ENCODE results near the gene MAJIN.
"Not testable (repeated sequence)": the region's sequence is repeated elsewhere in the genome, so short reads cannot be mapped to it uniquely, and the experiment has no call there.

MAJIN gene

GRCh38 chr11:64990222-64990923 is 18.5 kb upstream of the MAJIN start:
- no peak for DNase-seq (ENCODE audit: low spot score)

GRCh38 chr11:64989416-64989815 is 17.5 kb upstream of the MAJIN start:
- no peak for DNase-seq (ENCODE audit: low spot score)

- no peak for DNase-seq (ENCODE audit: low spot score)
Observed at GRCh38 chr11:64987998-64988854, 16.3 kb upstream of the MAJIN start.

- DNase-seq (ENCODE audit: low spot score) = not testable (repeated sequence)
Observed at GRCh38 chr11:64983339-64983738, 11.4 kb upstream of the MAJIN start.

- DNase-seq (ENCODE audit: low spot score) = no peak
Observed at GRCh38 chr11:64976651-64977050, 4.7 kb upstream of the MAJIN start.

GRCh38 chr11:64974124-64974523 is 2.2 kb upstream of the MAJIN start:
- DNase-seq (ENCODE audit: low spot score) = no peak

- DNase-seq (ENCODE audit: low spot score) = no peak
Observed at GRCh38 chr11:64970731-64971151, 1.2 kb downstream of the MAJIN start.

GRCh38 chr11:64969209-64969608 is 2.7 kb downstream of the MAJIN start:
- no peak for DNase-seq (ENCODE audit: low spot score)

GRCh38 chr11:64967375-64967774 is 4.5 kb downstream of the MAJIN start:
- no peak for DNase-seq (ENCODE audit: low spot score)

GRCh38 chr11:64963072-64963631 is 8.8 kb downstream of the MAJIN start:
- DNase-seq (ENCODE audit: low spot score) = no peak

GRCh38 chr11:64960719-64961118 is 11.2 kb downstream of the MAJIN start:
- DNase-seq (ENCODE audit: low spot score) = no peak

- DNase-seq (ENCODE audit: low spot score) = no peak
Observed at GRCh38 chr11:64959498-64959897, 12.4 kb downstream of the MAJIN start.

GRCh38 chr11:64954201-64954600 is 17.7 kb downstream of the MAJIN start:
- no peak for DNase-seq (ENCODE audit: low spot score)

- no peak for DNase-seq (ENCODE audit: low spot score)
Observed at GRCh38 chr11:64951529-64951928, 20.4 kb downstream of the MAJIN start.

- DNase-seq (ENCODE audit: low spot score) = no peak
Observed at GRCh38 chr11:64947208-64947814, 24.6 kb downstream of the MAJIN start.

- DNase-seq (ENCODE audit: low spot score) = no peak
Observed at GRCh38 chr11:64936539-64936938, 35.4 kb downstream of the MAJIN start.

- DNase-seq (ENCODE audit: low spot score) = no peak
Observed at GRCh38 chr11:64935359-64936081, 36.4 kb downstream of the MAJIN start, which contains the start of gene GPHA2. TSS of gene GPHA2 (minus strand) at chr11:64935893. CDS start at chr11:64935460, 433 bp downstream.

- no peak for DNase-seq (ENCODE audit: low spot score)
Observed at GRCh38 chr11:64934682-64935358, 37.1 kb downstream of the MAJIN start.

- no peak for DNase-seq (ENCODE audit: low spot score)
Observed at GRCh38 chr11:64933935-64934681, 37.8 kb downstream of the MAJIN start.

- no peak for DNase-seq (ENCODE audit: low spot score)
Observed at GRCh38 chr11:64933213-64933934, 38.5 kb downstream of the MAJIN start.

Measured in pons (tissue), 1 donor.